GM21526 (cell line): ENCODE data around the gene ATXN2.

Experiments
- ATAC-seq: cut with Tn5 transposase; IDR thresholded peaks from one replicate; pipeline ENCODE4 v1.9.1; 2021; ENCODE audit warnings: moderate library complexity; ENCODE audit not compliant: unreplicated experiment, low FRiP score

ATXN2 gene

GRCh38 chr12:111442301-111443045 lies 156.6 kb downstream of the ATXN2 start:
- ATAC-seq = no peak

GRCh38 chr12:111441107-111441928 lies 157.8 kb downstream of the ATXN2 start:
- no peak for ATAC-seq

GRCh38 chr12:111440631-111441030 lies 158.5 kb downstream of the ATXN2 start:
- ATAC-seq = no peak

- no peak for ATAC-seq
Measured at GRCh38 chr12:111440152-111440551, 159.0 kb downstream of the ATXN2 start.

- no peak for ATAC-seq
Measured at GRCh38 chr12:111439657-111440151, 159.4 kb downstream of the ATXN2 start.

- no peak for ATAC-seq
Measured at GRCh38 chr12:111438481-111438880, 160.6 kb downstream of the ATXN2 start.

GRCh38 chr12:111437816-111438454 lies 161.2 kb downstream of the ATXN2 start:
- no peak for ATAC-seq

GRCh38 chr12:111436811-111437210 lies 162.3 kb downstream of the ATXN2 start:
- ATAC-seq = no peak

GRCh38 chr12:111436266-111436665 lies 162.8 kb downstream of the ATXN2 start:
- no peak for ATAC-seq

GRCh38 chr12:111435661-111436201 lies 163.4 kb downstream of the ATXN2 start:
- ATAC-seq = no peak

GRCh38 chr12:111434680-111435338 lies 164.3 kb downstream of the ATXN2 start:
- ATAC-seq = peak; percentile 50

GRCh38 chr12:111434049-111434448 lies 165.1 kb downstream of the ATXN2 start:
- no peak for ATAC-seq

- no peak for ATAC-seq
Measured at GRCh38 chr12:111431772-111432171, 167.3 kb downstream of the ATXN2 start.

GRCh38 chr12:111430433-111431353 lies 168.4 kb downstream of the ATXN2 start:
- no peak for ATAC-seq

- no peak for ATAC-seq
Measured at GRCh38 chr12:111429828-111430432, 169.2 kb downstream of the ATXN2 start.

- no peak for ATAC-seq
Measured at GRCh38 chr12:111428728-111429175, 170.4 kb downstream of the ATXN2 start.

GRCh38 chr12:111428081-111428727 lies 170.9 kb downstream of the ATXN2 start:
- no peak for ATAC-seq

- no peak for ATAC-seq
Measured at GRCh38 chr12:111427417-111428074, 171.6 kb downstream of the ATXN2 start.
